ENCODE measurements around the gene EXOC5. TPM values are rescaled to one million over a fixed set of nuclear protein-coding genes. Genes with fewer than 3 reads are reported as not detected.

The EXOC5 gene
- total RNA-seq, 4 donors from 2014 or later = 21.8 to 29.8 (median 28.8) TPM

DNA sequence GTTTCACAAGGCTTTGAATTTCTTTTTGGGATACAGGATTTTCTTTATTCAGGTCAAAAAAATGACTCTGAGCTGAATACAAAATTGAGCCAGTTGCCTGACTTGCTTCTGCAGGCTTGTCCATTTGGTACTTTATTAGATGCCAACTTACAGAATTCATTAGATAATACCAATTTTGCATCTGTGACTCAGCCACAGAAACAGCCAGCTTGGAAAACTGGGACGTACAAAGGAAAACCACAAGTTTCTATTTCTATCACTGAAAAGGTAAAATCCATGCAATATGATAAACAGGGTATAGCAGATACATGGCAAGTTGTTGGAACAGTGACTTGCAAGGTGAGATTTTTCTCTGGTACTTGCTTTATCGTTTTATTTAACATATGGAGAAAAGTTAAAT, 5.8 kb upstream of the EXOC5 start:
- WGBS = 80% methylated on average over 2 of the region's 2 CpGs
- peaks cover 23% of the 10 kb centered on the region for H3K4me1 ChIP-seq
- no peak for TF ChIP-seq EP300 (IDR thresholded peaks at IDR 0.05)
- TF ChIP-seq, protein P1, sequence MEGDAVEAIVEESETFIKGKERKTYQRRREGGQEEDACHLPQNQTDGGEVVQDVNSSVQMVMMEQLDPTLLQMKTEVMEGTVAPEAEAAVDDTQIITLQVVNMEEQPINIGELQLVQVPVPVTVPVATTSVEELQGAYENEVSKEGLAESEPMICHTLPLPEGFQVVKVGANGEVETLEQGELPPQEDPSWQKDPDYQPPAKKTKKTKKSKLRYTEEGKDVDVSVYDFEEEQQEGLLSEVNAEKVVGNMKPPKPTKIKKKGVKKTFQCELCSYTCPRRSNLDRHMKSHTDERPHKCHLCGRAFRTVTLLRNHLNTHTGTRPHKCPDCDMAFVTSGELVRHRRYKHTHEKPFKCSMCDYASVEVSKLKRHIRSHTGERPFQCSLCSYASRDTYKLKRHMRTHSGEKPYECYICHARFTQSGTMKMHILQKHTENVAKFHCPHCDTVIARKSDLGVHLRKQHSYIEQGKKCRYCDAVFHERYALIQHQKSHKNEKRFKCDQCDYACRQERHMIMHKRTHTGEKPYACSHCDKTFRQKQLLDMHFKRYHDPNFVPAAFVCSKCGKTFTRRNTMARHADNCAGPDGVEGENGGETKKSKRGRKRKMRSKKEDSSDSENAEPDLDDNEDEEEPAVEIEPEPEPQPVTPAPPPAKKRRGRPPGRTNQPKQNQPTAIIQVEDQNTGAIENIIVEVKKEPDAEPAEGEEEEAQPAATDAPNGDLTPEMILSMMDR (IDR thresholded peaks at IDR 0.05) = no peak
- TF ChIP-seq POLR2A (IDR thresholded peaks at IDR 0.05) = no peak
- no peak for TF ChIP-seq POLR2AphosphoS5 (IDR thresholded peaks at IDR 0.05)
- DNase-seq (ENCODE audit: low spot score in 2 of 2) = no peak
- H3K4me3 ChIP-seq = no peak overlapping the region
- H3K36me3 ChIP-seq = peaks cover 20% of the 10 kb centered on the region
- H3K27me3 ChIP-seq = no peaks in the 10 kb centered on the region
- H3K27ac ChIP-seq = no peak overlapping the region
- no peaks in the 10 kb centered on the region for H3K9me3 ChIP-seq

DNA sequence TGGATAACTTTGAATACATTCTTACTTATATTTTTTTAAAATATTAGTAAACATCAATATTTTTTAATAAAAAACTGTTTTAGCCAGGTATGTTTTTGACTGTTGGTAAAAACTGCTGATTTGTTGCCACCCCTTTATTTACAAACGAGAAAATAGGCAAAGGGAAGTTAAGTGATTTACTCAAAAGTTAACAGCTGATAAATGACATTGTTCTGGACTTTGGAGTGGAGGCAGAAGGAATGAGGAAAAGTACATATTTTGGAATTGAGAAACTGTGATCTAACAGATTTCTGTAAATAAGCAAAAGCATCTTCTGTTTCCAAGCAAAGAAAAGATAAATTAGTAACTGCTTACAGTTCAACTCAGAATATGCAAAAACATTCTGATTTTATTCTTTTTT, 4.5 kb upstream of the EXOC5 start:
- no peaks in the 10 kb centered on the region for H3K9me3 ChIP-seq
- peaks cover 20% of the 10 kb centered on the region for H3K36me3 ChIP-seq
- TF ChIP-seq POLR2A (IDR thresholded peaks at IDR 0.05) = no peak
- TF ChIP-seq POLR2AphosphoS5 (IDR thresholded peaks at IDR 0.05) = no peak
- TF ChIP-seq, protein P1 (IDR thresholded peaks at IDR 0.05) = no peak
- no peak for TF ChIP-seq EP300 (IDR thresholded peaks at IDR 0.05)
- 90% methylated on average over 1 of the region's 1 CpG for WGBS
- H3K4me1 ChIP-seq = peaks cover 24% of the 10 kb centered on the region
- no peak overlapping the region for H3K4me3 ChIP-seq
- H3K27ac ChIP-seq = no peak overlapping the region
- H3K27me3 ChIP-seq = no peaks in the 10 kb centered on the region
- DNase-seq (ENCODE audit: low spot score in 2 of 2) = no peak

DNA sequence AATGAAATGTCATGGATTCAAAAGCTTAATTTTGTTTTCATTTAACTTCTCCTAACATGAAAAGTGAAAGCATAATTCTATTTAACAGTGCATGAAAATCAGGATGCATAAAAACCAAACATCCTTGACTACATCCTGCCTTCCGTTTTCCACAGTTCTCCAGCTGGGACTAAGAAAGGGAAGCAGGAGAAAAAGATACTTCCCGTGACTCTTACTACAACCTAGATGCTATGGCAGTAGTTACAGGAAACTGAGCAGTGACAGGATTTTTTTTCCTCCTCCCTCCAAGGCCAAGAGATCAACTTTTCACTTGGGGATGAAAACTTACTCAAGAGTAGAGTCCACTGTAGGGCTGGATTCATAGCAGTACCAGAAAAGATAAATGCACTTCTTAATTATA, 2.6 kb downstream of the EXOC5 start:
- WGBS = 35% methylated on average over 2 of the region's 2 CpGs
- Histone ChIP-seq H3K9me3 (no peaks in the 10 kb centered on the region), H3K4me1 (peaks cover 49% of the 10 kb centered on the region), H3K36me3 (no peaks in the 10 kb centered on the region), H3K27ac (no peak overlapping the region), H3K27me3 (no peaks in the 10 kb centered on the region), H3K4me3 (no peak overlapping the region)
- DNase-seq (ENCODE audit: low spot score in 2 of 2) = no peak
- TF ChIP-seq, protein P1 (IDR thresholded peaks at IDR 0.05) = no peak

DNA sequence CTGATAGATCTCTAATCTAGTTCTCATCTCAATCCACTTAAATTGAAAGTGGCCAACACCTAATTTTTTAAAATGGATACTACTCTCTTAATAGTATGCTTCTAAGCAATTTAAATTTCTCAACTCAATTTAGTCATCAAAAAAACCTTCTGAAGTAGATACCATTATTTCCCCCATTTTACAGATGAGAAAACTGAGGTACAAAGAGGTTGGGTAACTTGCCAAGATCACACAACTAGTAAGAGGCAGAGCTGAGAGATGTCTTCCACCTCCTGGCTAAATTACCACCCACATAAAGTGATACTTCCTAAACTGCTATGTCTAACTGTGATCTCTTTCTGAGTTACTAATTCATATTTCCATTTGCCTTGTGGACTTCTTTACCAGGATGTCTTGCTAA, 6.6 kb downstream of the EXOC5 start:
- peaks cover 24% of the 10 kb centered on the region for H3K4me1 ChIP-seq
- H3K4me3 ChIP-seq = no peak overlapping the region
- no peaks in the 10 kb centered on the region for H3K9me3 ChIP-seq
- DNase-seq (ENCODE audit: low spot score in 2 of 2) = no peak
- no peaks in the 10 kb centered on the region for H3K27me3 ChIP-seq
- no peaks in the 10 kb centered on the region for H3K36me3 ChIP-seq
- H3K27ac ChIP-seq = no peak overlapping the region
- TF ChIP-seq, protein P1 (IDR thresholded peaks at IDR 0.05) = no peak

DNA sequence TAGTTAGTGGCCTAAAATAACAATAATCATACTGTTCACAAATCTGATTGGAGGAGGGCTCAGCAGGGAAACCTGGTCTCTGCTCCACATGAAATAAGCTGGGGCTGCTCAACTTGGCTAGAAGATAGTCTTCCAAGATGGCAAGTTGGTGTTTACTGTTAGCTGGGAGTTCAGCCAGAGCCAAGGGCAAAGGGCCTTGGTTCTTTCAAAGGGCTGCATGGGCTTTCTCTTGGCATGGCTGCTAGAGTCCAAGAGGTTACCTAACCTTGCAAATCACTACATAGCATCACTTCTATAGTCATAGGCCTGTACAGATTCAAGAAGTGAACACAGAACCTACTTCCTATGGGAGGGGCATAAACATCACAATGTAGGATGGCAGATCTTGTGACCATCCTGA, 7.1 kb downstream of the EXOC5 start:
- no peaks in the 10 kb centered on the region for H3K9me3 ChIP-seq
- no peaks in the 10 kb centered on the region for H3K27me3 ChIP-seq
- H3K27ac ChIP-seq = no peak overlapping the region
- no peak overlapping the region for H3K4me3 ChIP-seq
- no peaks in the 10 kb centered on the region for H3K36me3 ChIP-seq
- TF ChIP-seq POLR2AphosphoS5 (IDR thresholded peaks at IDR 0.05) (no peak), POLR2A (IDR thresholded peaks at IDR 0.05) (no peak), EP300 (IDR thresholded peaks at IDR 0.05) (no peak)
- TF ChIP-seq, protein P1 (IDR thresholded peaks at IDR 0.05) = no peak
- peaks cover 23% of the 10 kb centered on the region for H3K4me1 ChIP-seq
- no peak for DNase-seq (ENCODE audit: low spot score in 2 of 2)

Measured in suprapubic skin (tissue), 4 donors.